HG03060 (cell line): ENCODE results near the gene PCSK2.

Source experiments
- ATAC-seq: cut with Tn5 transposase; IDR thresholded peaks from one replicate; pipeline ENCODE4 v1.9.1; 2021; ENCODE audit warnings: low read depth, moderate number of reproducible peaks; ENCODE audit not compliant: unreplicated experiment

Gene PCSK2

GRCh38 chr20:17327185-17328148 is 100.6 kb downstream of the PCSK2 start:
- ATAC-seq: no peak

- ATAC-seq: no peak
These were observed 108.1 kb downstream of the PCSK2 start for GRCh38 chr20:17334932-17335331.

GRCh38 chr20:17339000-17339399 is 112.2 kb downstream of the PCSK2 start:
- no peak for ATAC-seq

GRCh38 chr20:17343091-17343490 is 116.3 kb downstream of the PCSK2 start:
- no peak for ATAC-seq

GRCh38 chr20:17343656-17344452 is 117.0 kb downstream of the PCSK2 start:
- no peak for ATAC-seq

GRCh38 chr20:17344790-17345189 is 118.0 kb downstream of the PCSK2 start:
- ATAC-seq: no peak

GRCh38 chr20:17345321-17345720 is 118.5 kb downstream of the PCSK2 start:
- ATAC-seq: no peak

GRCh38 chr20:17350321-17350720 is 123.5 kb downstream of the PCSK2 start:
- ATAC-seq: no peak

GRCh38 chr20:17357238-17357637 is 130.4 kb downstream of the PCSK2 start:
- no peak for ATAC-seq

- ATAC-seq: no peak
These were observed 132.0 kb downstream of the PCSK2 start for GRCh38 chr20:17358854-17359253.

GRCh38 chr20:17364681-17365080 is 137.8 kb downstream of the PCSK2 start:
- no peak for ATAC-seq

- ATAC-seq: no peak
These were observed 139.0 kb downstream of the PCSK2 start for GRCh38 chr20:17365831-17366230.

- ATAC-seq: no peak
These were observed 142.7 kb downstream of the PCSK2 start for GRCh38 chr20:17369506-17369905.

GRCh38 chr20:17372806-17373440 is 146.1 kb downstream of the PCSK2 start:
- no peak for ATAC-seq

- ATAC-seq: no peak
These were observed 147.2 kb downstream of the PCSK2 start for GRCh38 chr20:17374086-17374485.

- ATAC-seq: no peak
These were observed 149.2 kb downstream of the PCSK2 start for GRCh38 chr20:17376031-17376430.

GRCh38 chr20:17377231-17377630 is 150.4 kb downstream of the PCSK2 start:
- ATAC-seq: no peak

- no peak for ATAC-seq
These were observed 152.8 kb downstream of the PCSK2 start for GRCh38 chr20:17379651-17380050.

GRCh38 chr20:17380801-17381200 is 154.0 kb downstream of the PCSK2 start:
- no peak for ATAC-seq

GRCh38 chr20:17381724-17382123 is 154.9 kb downstream of the PCSK2 start:
- ATAC-seq: no peak

- ATAC-seq: no peak
These were observed 159.0 kb downstream of the PCSK2 start for GRCh38 chr20:17385798-17386197.
